Posterior vena cava (tissue), 2 donors: ENCODE measurements around the gene THAP10. TPM values are rescaled to one million over a fixed set of nuclear protein-coding genes. Genes with fewer than 3 reads are reported as not detected.
A peak's percentile ranks its signal among the peaks of the same experiment; 100 is the strongest.
"Not testable (repeated sequence)": the region's sequence is repeated elsewhere in the genome, so short reads cannot be mapped to it uniquely, and the experiment has no call there.

Experiments used
- DNase-seq: peaks from one replicate; pipeline ENCODE4 v3.0.0-alpha.2; 2020; ENCODE audit warnings: low spot score
- intact Hi-C, 2 donors: fragments of 100-400 bp; cut with DNase I; formaldehyde crosslinking; loops; one replicate each; pipeline versions ENCODE4 v1.14.1 to v1.14.2; 2022 to 2023
- long read RNA-seq, 2 donors: library from polyadenylated mRNA; unstranded; transcript quantifications; one replicate each; pipeline ENCODE4 v2.0.0, GENCODE V29; 2020 to 2021
- total RNA-seq, 2 donors: library from RNA; stranded (reverse); fragmentation: NEBNext Ultra II Directional; extraction: Animal tissue kit (Norgen Biotek cat#: 25700); gene quantifications; one replicate each; pipeline ENCODE4 v1.2.1, GENCODE V29; 2021
- donor health status: DM: yes; HTN: yes; CAD: no.
- donor health status: DM: yes; HTN: yes; CAD: no.

The THAP10 gene
- 1 to 10 TPM; 1.7 to 2.1 TPM for total RNA-seq
- long read RNA-seq, donor 1, partial matches to known transcripts = 0 of 1 reads
- long read RNA-seq, donor 1, other reads (novel, unspliced or antisense) = 0 of 1 reads
- long read RNA-seq, donor 2, transcript THAP10-201 (3 exons, 2,399 nt) = major isoform, 7 of 7 reads
- long read RNA-seq, donor 2, partial matches to known transcripts = 0 of 7 reads
- long read RNA-seq, donor 2, other reads (novel, unspliced or antisense) = 0 of 7 reads

GRCh38 chr15:70892002-70892911, at the start of gene THAP10, which contains the start of gene LRRC49:
THAP10 (minus strand) TSS chr15:70892433; CDS start chr15:70892272, 161 bp downstream.
LRRC49 (plus strand) TSS chr15:70892826; CDS start chr15:70892895, 69 bp downstream.
- DNase-seq = peak; percentile 97
- intact Hi-C loops = no loop called here

- DNase-seq = no peak
- intact Hi-C loops = no loop called here
Measured at GRCh38 chr15:70936326-70936725, 44.1 kb upstream of the THAP10 start.

GRCh38 chr15:70935631-70936030, 43.4 kb upstream of the THAP10 start:
- intact Hi-C loops = no loop called here
- DNase-seq = no peak

GRCh38 chr15:70933411-70933810, 41.2 kb upstream of the THAP10 start:
- DNase-seq = no peak
- intact Hi-C loops = no loop called here

GRCh38 chr15:70932397-70932796, 40.2 kb upstream of the THAP10 start:
- intact Hi-C loops = no loop called here
- no peak for DNase-seq

GRCh38 chr15:70931821-70932220, 39.6 kb upstream of the THAP10 start:
- DNase-seq = no peak
- intact Hi-C loops = no loop called here

GRCh38 chr15:70926914-70927313, 34.7 kb upstream of the THAP10 start:
- DNase-seq, intact Hi-C loops: not testable (repeated sequence)

GRCh38 chr15:70923311-70924080, 31.3 kb upstream of the THAP10 start:
- intact Hi-C loops = no loop called here
- DNase-seq = no peak

GRCh38 chr15:70922119-70922518, 29.9 kb upstream of the THAP10 start:
- intact Hi-C loops = no loop called here
- no peak for DNase-seq

- intact Hi-C loops = no loop called here
- DNase-seq = no peak
Measured at GRCh38 chr15:70920981-70921696, 28.9 kb upstream of the THAP10 start.

- DNase-seq = no peak
- intact Hi-C loops = no loop called here
Measured at GRCh38 chr15:70917955-70918354, 25.7 kb upstream of the THAP10 start.

- DNase-seq = no peak
- intact Hi-C loops = no loop called here
Measured at GRCh38 chr15:70916531-70916930, 24.3 kb upstream of the THAP10 start.

GRCh38 chr15:70912187-70912586, 20.0 kb upstream of the THAP10 start:
- intact Hi-C loops = no loop called here

GRCh38 chr15:70910958-70911357, 18.7 kb upstream of the THAP10 start:
- intact Hi-C loops = no loop called here
- DNase-seq = no peak

More at GRCh38 chr15:70912187-70912586, 20.0 kb upstream of the THAP10 start:
- DNase-seq = no peak

- no peak for DNase-seq
- intact Hi-C loops = no loop called here
Measured at GRCh38 chr15:70907784-70908471, 15.7 kb upstream of the THAP10 start.

- no peak for DNase-seq
- intact Hi-C loops = no loop called here
Measured at GRCh38 chr15:70906842-70907241, 14.6 kb upstream of the THAP10 start.

GRCh38 chr15:70902107-70902506, 9.9 kb upstream of the THAP10 start:
- intact Hi-C loops = no loop called here
- no peak for DNase-seq

- DNase-seq = no peak
- intact Hi-C loops = no loop called here
Measured at GRCh38 chr15:70892912-70893560, 803 bp upstream of the THAP10 start.
